WTC11 (cell line): Measurements from ENCODE around the gene TMED5. TPM values are rescaled to one million over a fixed set of nuclear protein-coding genes. Genes with fewer than 3 reads are reported as not detected.

Source experiments
- FOXK1 ChIP-seq: sonication (generic); formaldehyde crosslinking; IDR thresholded peaks from 2 replicates; pipeline ENCODE4 v1.8.0; 2022; ENCODE audit warnings: mild to moderate bottlenecking, moderate library complexity, missing genetic modification reagents
- MYBL2 ChIP-seq: sonication (generic); formaldehyde crosslinking; IDR thresholded peaks from 2 replicates; pipeline ENCODE4 v1.8.1; 2023; ENCODE audit warnings: mild to moderate bottlenecking, moderate library complexity, missing genetic modification reagents
- NR3C1 ChIP-seq: sonication (generic); formaldehyde crosslinking; conservative IDR thresholded peaks from 2 replicates; pipeline ENCODE4 v1.8.1; 2023; ENCODE audit warnings: low read depth, mild to moderate bottlenecking, missing genetic modification reagents
- SP1 ChIP-seq: sonication (generic); formaldehyde crosslinking; conservative IDR thresholded peaks from 2 replicates; pipeline ENCODE4 v1.8.1; 2022; ENCODE audit warnings: missing genetic modification reagents
- TEAD4 ChIP-seq: sonication (generic); formaldehyde crosslinking; IDR thresholded peaks from 2 replicates; pipeline ENCODE4 v1.8.0; 2022; ENCODE audit warnings: mild to moderate bottlenecking, missing genetic modification reagents
- TP53 ChIP-seq: sonication (generic); formaldehyde crosslinking; IDR thresholded peaks from 2 replicates; pipeline ENCODE4 v1.8.1; 2023; ENCODE audit warnings: mild to moderate bottlenecking, missing genetic modification reagents
- ZBTB21 ChIP-seq: sonication (generic); formaldehyde crosslinking; IDR thresholded peaks from 2 replicates; pipeline ENCODE4 v1.8.1; 2023; ENCODE audit warnings: mild to moderate bottlenecking, missing genetic modification reagents, borderline replicate concordance
- ZNF121 ChIP-seq: sonication (generic); formaldehyde crosslinking; IDR thresholded peaks from 2 replicates; pipeline ENCODE4 v1.8.0; 2023; ENCODE audit warnings: missing genetic modification reagents
- ZNF138 ChIP-seq: sonication (generic); formaldehyde crosslinking; conservative IDR thresholded peaks from 2 replicates; pipeline ENCODE4 v1.8.1; 2022; ENCODE audit warnings: mild to moderate bottlenecking, moderate library complexity, missing genetic modification reagents
- ZNF416 ChIP-seq: fragments of 250-450 bp; sonication (Bioruptor Pico); IDR thresholded peaks from 2 replicates; pipeline ENCODE4 v1.9.0; 2021; ENCODE audit warnings: mild to moderate bottlenecking, inconsistent platforms
- ZNF423 ChIP-seq: fragments of 250-450 bp; sonication (Bioruptor Pico); IDR thresholded peaks from 2 replicates; pipeline ENCODE4 v2.1.2; 2022; ENCODE audit warnings: mild to moderate bottlenecking, moderate library complexity
- total RNA-seq: library from RNA; stranded (reverse); gene quantifications from 3 replicates; pipeline ENCODE4 v1.2.3, GENCODE V29; 2021
- TF ChIP-seq, protein P1 (sequence below): sonication (generic); formaldehyde crosslinking; IDR thresholded peaks from 2 replicates; pipeline ENCODE4 v1.8.1; 2023; ENCODE audit warnings: mild to moderate bottlenecking, missing genetic modification reagents, borderline replicate concordance
- TF ChIP-seq, protein P2 (sequence below): sonication (generic); formaldehyde crosslinking; IDR thresholded peaks from 2 replicates; pipeline ENCODE4 v1.8.0; 2023; ENCODE audit warnings: missing genetic modification reagents, mild to moderate bottlenecking, borderline replicate concordance
- TF ChIP-seq, protein P3 (sequence below): sonication (generic); formaldehyde crosslinking; conservative IDR thresholded peaks from 2 replicates; pipeline ENCODE4 v1.8.1; 2022; ENCODE audit warnings: mild to moderate bottlenecking, missing genetic modification reagents
- TF ChIP-seq, protein P4 (sequence below): sonication (generic); formaldehyde crosslinking; IDR thresholded peaks from 2 replicates; pipeline ENCODE4 v1.8.1; 2023; ENCODE audit warnings: mild to moderate bottlenecking, missing genetic modification reagents
- TF ChIP-seq, protein P5 (sequence below): fragments of 250-450 bp; sonication (Bioruptor Pico); IDR thresholded peaks from 2 replicates; pipeline ENCODE4 v2.1.2; 2022; ENCODE audit warnings: mild to moderate bottlenecking, moderate library complexity
- TF ChIP-seq, protein P6 (sequence below): fragments of 250-450 bp; sonication (Bioruptor Pico); IDR thresholded peaks from 2 replicates; pipeline ENCODE4 v1.8.0; 2021; ENCODE audit warnings: mild to moderate bottlenecking
- TF ChIP-seq, protein P7 (sequence below): sonication (generic); formaldehyde crosslinking; conservative IDR thresholded peaks from 2 replicates; pipeline ENCODE4 v1.8.1; 2023; ENCODE audit warnings: mild to moderate bottlenecking, low read depth, missing genetic modification reagents, moderate library complexity
- TF ChIP-seq, protein P8 (sequence below): sonication (generic); formaldehyde crosslinking; IDR thresholded peaks from 2 replicates; pipeline ENCODE4 v1.8.1; 2023; ENCODE audit warnings: mild to moderate bottlenecking, missing genetic modification reagents, moderate library complexity

The TMED5 gene
- total RNA-seq, 1 experiment from 2014 or later, result 28.5 TPM

DNA sequence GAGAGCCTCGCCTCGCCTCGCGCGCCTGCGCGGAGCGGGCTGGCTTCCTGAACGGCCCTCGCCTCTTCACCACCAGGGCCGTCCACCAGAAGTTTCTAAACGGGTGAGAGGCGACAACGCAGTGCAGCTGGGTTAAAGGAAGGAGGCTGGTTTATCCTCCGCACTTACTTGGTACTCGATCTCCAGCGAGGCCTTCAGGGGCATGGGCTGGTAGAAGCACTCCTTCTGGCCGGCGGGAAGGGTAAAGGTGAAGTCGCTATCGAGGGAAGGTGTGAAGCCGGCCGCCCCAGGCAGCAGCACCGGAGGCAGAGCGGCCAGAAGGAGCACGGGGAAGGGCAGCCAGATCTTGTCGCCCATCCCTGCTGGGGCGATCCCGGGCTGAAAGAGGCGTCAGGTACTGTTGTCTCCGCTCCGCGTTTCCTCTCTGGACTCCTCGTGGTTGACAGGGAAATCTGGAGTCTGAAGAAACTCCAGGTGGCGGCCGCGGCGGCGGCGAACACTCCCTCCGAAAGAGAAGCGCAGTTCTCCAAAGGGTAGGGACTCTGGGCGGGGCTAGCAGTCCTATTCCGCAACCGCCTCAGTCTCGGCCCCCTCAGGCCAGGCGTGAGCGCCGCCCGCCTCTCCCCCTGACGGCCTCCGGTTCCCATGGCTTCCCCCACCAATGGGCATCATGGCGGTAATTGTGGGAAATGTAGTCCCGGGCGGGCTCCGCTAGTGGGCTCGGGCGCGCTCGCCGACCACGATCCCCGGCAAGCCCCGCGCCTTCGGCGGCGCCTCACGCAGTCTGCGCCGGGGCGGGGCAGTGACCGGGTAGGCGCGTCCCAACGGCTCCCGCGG is at the start of gene TMED5 (continued):
- TF ChIP-seq, protein P1, sequence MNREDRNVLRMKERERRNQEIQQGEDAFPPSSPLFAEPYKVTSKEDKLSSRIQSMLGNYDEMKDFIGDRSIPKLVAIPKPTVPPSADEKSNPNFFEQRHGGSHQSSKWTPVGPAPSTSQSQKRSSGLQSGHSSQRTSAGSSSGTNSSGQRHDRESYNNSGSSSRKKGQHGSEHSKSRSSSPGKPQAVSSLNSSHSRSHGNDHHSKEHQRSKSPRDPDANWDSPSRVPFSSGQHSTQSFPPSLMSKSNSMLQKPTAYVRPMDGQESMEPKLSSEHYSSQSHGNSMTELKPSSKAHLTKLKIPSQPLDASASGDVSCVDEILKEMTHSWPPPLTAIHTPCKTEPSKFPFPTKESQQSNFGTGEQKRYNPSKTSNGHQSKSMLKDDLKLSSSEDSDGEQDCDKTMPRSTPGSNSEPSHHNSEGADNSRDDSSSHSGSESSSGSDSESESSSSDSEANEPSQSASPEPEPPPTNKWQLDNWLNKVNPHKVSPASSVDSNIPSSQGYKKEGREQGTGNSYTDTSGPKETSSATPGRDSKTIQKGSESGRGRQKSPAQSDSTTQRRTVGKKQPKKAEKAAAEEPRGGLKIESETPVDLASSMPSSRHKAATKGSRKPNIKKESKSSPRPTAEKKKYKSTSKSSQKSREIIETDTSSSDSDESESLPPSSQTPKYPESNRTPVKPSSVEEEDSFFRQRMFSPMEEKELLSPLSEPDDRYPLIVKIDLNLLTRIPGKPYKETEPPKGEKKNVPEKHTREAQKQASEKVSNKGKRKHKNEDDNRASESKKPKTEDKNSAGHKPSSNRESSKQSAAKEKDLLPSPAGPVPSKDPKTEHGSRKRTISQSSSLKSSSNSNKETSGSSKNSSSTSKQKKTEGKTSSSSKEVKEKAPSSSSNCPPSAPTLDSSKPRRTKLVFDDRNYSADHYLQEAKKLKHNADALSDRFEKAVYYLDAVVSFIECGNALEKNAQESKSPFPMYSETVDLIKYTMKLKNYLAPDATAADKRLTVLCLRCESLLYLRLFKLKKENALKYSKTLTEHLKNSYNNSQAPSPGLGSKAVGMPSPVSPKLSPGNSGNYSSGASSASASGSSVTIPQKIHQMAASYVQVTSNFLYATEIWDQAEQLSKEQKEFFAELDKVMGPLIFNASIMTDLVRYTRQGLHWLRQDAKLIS (CRISPR knock-in tag), result no peak; the same call in 1 of the 2 replicates
- TF ChIP-seq ZNF423 (CRISPR knock-in tag) (no peak), NR3C1 (CRISPR knock-in tag) (no peak), MYBL2 (CRISPR knock-in tag) (peak; percentile 94), FOXK1 (CRISPR knock-in tag) (peak; percentile 76), ZNF138 (CRISPR knock-in tag) (no peak), TEAD4 (CRISPR knock-in tag) (no peak), SP1 (CRISPR knock-in tag) (peak; percentile 87), ZBTB21 (CRISPR knock-in tag) (no peak), TP53 (CRISPR knock-in tag) (no peak), ZNF121 (CRISPR knock-in tag) (no peak), ZNF416 (CRISPR knock-in tag) (no peak)
- TF ChIP-seq, protein P2, sequence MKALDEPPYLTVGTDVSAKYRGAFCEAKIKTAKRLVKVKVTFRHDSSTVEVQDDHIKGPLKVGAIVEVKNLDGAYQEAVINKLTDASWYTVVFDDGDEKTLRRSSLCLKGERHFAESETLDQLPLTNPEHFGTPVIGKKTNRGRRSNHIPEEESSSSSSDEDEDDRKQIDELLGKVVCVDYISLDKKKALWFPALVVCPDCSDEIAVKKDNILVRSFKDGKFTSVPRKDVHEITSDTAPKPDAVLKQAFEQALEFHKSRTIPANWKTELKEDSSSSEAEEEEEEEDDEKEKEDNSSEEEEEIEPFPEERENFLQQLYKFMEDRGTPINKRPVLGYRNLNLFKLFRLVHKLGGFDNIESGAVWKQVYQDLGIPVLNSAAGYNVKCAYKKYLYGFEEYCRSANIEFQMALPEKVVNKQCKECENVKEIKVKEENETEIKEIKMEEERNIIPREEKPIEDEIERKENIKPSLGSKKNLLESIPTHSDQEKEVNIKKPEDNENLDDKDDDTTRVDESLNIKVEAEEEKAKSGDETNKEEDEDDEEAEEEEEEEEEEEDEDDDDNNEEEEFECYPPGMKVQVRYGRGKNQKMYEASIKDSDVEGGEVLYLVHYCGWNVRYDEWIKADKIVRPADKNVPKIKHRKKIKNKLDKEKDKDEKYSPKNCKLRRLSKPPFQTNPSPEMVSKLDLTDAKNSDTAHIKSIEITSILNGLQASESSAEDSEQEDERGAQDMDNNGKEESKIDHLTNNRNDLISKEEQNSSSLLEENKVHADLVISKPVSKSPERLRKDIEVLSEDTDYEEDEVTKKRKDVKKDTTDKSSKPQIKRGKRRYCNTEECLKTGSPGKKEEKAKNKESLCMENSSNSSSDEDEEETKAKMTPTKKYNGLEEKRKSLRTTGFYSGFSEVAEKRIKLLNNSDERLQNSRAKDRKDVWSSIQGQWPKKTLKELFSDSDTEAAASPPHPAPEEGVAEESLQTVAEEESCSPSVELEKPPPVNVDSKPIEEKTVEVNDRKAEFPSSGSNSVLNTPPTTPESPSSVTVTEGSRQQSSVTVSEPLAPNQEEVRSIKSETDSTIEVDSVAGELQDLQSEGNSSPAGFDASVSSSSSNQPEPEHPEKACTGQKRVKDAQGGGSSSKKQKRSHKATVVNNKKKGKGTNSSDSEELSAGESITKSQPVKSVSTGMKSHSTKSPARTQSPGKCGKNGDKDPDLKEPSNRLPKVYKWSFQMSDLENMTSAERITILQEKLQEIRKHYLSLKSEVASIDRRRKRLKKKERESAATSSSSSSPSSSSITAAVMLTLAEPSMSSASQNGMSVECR (CRISPR knock-in tag), result 0 out of 2 replicates have a peak, but pooled peaks have one; percentile 88
- TF ChIP-seq, protein P3, sequence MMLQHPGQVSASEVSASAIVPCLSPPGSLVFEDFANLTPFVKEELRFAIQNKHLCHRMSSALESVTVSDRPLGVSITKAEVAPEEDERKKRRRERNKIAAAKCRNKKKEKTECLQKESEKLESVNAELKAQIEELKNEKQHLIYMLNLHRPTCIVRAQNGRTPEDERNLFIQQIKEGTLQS, result no peak
- TF ChIP-seq, protein P4, sequence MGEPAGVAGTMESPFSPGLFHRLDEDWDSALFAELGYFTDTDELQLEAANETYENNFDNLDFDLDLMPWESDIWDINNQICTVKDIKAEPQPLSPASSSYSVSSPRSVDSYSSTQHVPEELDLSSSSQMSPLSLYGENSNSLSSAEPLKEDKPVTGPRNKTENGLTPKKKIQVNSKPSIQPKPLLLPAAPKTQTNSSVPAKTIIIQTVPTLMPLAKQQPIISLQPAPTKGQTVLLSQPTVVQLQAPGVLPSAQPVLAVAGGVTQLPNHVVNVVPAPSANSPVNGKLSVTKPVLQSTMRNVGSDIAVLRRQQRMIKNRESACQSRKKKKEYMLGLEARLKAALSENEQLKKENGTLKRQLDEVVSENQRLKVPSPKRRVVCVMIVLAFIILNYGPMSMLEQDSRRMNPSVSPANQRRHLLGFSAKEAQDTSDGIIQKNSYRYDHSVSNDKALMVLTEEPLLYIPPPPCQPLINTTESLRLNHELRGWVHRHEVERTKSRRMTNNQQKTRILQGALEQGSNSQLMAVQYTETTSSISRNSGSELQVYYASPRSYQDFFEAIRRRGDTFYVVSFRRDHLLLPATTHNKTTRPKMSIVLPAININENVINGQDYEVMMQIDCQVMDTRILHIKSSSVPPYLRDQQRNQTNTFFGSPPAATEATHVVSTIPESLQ (CRISPR knock-in tag), result no peak
- TF ChIP-seq, protein P5, sequence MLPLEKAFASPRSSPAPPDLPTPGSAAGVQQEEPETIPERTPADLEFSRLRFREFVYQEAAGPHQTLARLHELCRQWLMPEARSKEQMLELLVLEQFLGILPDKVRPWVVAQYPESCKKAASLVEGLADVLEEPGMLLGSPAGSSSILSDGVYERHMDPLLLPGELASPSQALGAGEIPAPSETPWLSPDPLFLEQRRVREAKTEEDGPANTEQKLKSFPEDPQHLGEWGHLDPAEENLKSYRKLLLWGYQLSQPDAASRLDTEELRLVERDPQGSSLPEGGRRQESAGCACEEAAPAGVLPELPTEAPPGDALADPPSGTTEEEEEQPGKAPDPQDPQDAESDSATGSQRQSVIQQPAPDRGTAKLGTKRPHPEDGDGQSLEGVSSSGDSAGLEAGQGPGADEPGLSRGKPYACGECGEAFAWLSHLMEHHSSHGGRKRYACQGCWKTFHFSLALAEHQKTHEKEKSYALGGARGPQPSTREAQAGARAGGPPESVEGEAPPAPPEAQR (CRISPR knock-in tag), result no peak
- TF ChIP-seq, protein P6, sequence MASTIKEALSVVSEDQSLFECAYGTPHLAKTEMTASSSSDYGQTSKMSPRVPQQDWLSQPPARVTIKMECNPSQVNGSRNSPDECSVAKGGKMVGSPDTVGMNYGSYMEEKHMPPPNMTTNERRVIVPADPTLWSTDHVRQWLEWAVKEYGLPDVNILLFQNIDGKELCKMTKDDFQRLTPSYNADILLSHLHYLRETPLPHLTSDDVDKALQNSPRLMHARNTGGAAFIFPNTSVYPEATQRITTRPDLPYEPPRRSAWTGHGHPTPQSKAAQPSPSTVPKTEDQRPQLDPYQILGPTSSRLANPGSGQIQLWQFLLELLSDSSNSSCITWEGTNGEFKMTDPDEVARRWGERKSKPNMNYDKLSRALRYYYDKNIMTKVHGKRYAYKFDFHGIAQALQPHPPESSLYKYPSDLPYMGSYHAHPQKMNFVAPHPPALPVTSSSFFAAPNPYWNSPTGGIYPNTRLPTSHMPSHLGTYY (CRISPR knock-in tag), result no peak
- TF ChIP-seq, protein P7, sequence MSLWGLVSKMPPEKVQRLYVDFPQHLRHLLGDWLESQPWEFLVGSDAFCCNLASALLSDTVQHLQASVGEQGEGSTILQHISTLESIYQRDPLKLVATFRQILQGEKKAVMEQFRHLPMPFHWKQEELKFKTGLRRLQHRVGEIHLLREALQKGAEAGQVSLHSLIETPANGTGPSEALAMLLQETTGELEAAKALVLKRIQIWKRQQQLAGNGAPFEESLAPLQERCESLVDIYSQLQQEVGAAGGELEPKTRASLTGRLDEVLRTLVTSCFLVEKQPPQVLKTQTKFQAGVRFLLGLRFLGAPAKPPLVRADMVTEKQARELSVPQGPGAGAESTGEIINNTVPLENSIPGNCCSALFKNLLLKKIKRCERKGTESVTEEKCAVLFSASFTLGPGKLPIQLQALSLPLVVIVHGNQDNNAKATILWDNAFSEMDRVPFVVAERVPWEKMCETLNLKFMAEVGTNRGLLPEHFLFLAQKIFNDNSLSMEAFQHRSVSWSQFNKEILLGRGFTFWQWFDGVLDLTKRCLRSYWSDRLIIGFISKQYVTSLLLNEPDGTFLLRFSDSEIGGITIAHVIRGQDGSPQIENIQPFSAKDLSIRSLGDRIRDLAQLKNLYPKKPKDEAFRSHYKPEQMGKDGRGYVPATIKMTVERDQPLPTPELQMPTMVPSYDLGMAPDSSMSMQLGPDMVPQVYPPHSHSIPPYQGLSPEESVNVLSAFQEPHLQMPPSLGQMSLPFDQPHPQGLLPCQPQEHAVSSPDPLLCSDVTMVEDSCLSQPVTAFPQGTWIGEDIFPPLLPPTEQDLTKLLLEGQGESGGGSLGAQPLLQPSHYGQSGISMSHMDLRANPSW (CRISPR knock-in tag), result no peak
- TF ChIP-seq, protein P8, sequence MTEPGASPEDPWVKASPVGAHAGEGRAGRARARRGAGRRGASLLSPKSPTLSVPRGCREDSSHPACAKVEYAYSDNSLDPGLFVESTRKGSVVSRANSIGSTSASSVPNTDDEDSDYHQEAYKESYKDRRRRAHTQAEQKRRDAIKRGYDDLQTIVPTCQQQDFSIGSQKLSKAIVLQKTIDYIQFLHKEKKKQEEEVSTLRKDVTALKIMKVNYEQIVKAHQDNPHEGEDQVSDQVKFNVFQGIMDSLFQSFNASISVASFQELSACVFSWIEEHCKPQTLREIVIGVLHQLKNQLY (CRISPR knock-in tag), result no peak
